Erythroblast (primary cell): ENCODE data around the gene NDRG4.

Experiments
- GATA1 ChIP-seq: IDR thresholded peaks from 2 replicates; pipeline ENCODE4 v1.6.1; 2011; ENCODE audit warnings: low read depth, mild to moderate bottlenecking, control low read depth, low read length, moderate library complexity
- POLR2A ChIP-seq: IDR thresholded peaks from 2 replicates; pipeline ENCODE4 v1.6.1; 2011; ENCODE audit warnings: mild to moderate bottlenecking, low read length

GRCh38 chr16:58533751-58534470 is 34.0 kb downstream of the NDRG4 start:
- no peak for TF ChIP-seq POLR2A
- no peak for TF ChIP-seq GATA1
